ENCODE results near the gene IQGAP2.
"Not testable (repeated sequence)": the region's sequence is repeated elsewhere in the genome, so short reads cannot be mapped to it uniquely, and the experiment has no call there.

Gene IQGAP2

GRCh38 chr5:76679231-76679630, 276.1 kb downstream of the IQGAP2 start:
- Histone ChIP-seq H2AFZ (ENCODE audit: low read length) (no peak overlapping the region), H3K36me3 (ENCODE audit: insufficient read depth, low read length) (peaks cover 39% of the 10 kb centered on the region; the same call in 1 of the 2 replicates), H3K4me1 (ENCODE audit: insufficient read depth, low read length, poor library complexity, severe bottlenecking) (peaks cover 26% of the 10 kb centered on the region), H3K9me2 (replicated peaks; ENCODE audit: low read depth, low read length) (no peaks in the 10 kb centered on the region), H3F3A (ENCODE audit: low read depth) (0 out of 2 replicates have a peak, but pooled peaks cover 10% of the 10 kb centered on the region), H3K27me3 (ENCODE audit: insufficient read depth, low read length, poor library complexity, severe bottlenecking) (no peaks in the 10 kb centered on the region), H3K4me2 (ENCODE audit: low read depth, low read length, poor library complexity, severe bottlenecking) (no peak overlapping the region), H3K9ac (ENCODE audit: low read depth, low read length, poor library complexity, severe bottlenecking) (no peak overlapping the region), H3K4me3 (ENCODE audit: low read length, poor library complexity, severe bottlenecking) (no peak overlapping the region), H3K9me3 (ENCODE audit: insufficient read depth, low read depth, low read length) (no peaks in the 10 kb centered on the region), H4K20me1 (ENCODE audit: insufficient read depth, low read length, poor library complexity, severe bottlenecking) (no peaks in the 10 kb centered on the region), H3K79me2 (ENCODE audit: insufficient read depth, low read length) (no peaks in the 10 kb centered on the region)
- TF ChIP-seq EZH2phosphoT487 (IDR thresholded peaks at IDR 0.05; ENCODE audit: borderline replicate concordance): no peak
- TF ChIP-seq CTCF (conservative IDR thresholded peaks at IDR 0.05; ENCODE audit: low read length): no peak

GRCh38 chr5:76680826-76681225, 277.7 kb downstream of the IQGAP2 start:
- H2AFZ ChIP-seq (ENCODE audit: low read length); H3K9me3 ChIP-seq (ENCODE audit: insufficient read depth, low read depth, low read length); H4K20me1 ChIP-seq (ENCODE audit: insufficient read depth, low read length, poor library complexity, severe bottlenecking); H3K9ac ChIP-seq (ENCODE audit: low read depth, low read length, poor library complexity, severe bottlenecking); H3K4me3 ChIP-seq (ENCODE audit: low read length, poor library complexity, severe bottlenecking); H3K9me2 ChIP-seq (replicated peaks; ENCODE audit: low read depth, low read length); H3K4me2 ChIP-seq (ENCODE audit: low read depth, low read length, poor library complexity, severe bottlenecking); H3K27me3 ChIP-seq (ENCODE audit: insufficient read depth, low read length, poor library complexity, severe bottlenecking); H3K79me2 ChIP-seq (ENCODE audit: insufficient read depth, low read length): not testable (repeated sequence)
- H3K4me1 ChIP-seq (ENCODE audit: insufficient read depth, low read length, poor library complexity, severe bottlenecking): peaks cover 42% of the 10 kb centered on the region
- peaks cover 27% of the 10 kb centered on the region; the same call in 1 of the 2 replicates for H3K36me3 ChIP-seq (ENCODE audit: insufficient read depth, low read length)
- 0 out of 2 replicates have a peak, but pooled peaks cover 17% of the 10 kb centered on the region for H3F3A ChIP-seq (ENCODE audit: low read depth)

- H3F3A ChIP-seq (ENCODE audit: low read depth): 0 out of 2 replicates have a peak, but pooled peaks cover 17% of the 10 kb centered on the region
- H3K9ac ChIP-seq (ENCODE audit: low read depth, low read length, poor library complexity, severe bottlenecking): no peak overlapping the region
- no peaks in the 10 kb centered on the region for H3K27me3 ChIP-seq (ENCODE audit: insufficient read depth, low read length, poor library complexity, severe bottlenecking)
- peaks cover 46% of the 10 kb centered on the region for H3K4me1 ChIP-seq (ENCODE audit: insufficient read depth, low read length, poor library complexity, severe bottlenecking)
- TF ChIP-seq EZH2phosphoT487 (IDR thresholded peaks at IDR 0.05; ENCODE audit: borderline replicate concordance): no peak
- peaks cover 23% of the 10 kb centered on the region; the same call in 1 of the 2 replicates for H3K36me3 ChIP-seq (ENCODE audit: insufficient read depth, low read length)
- no peaks in the 10 kb centered on the region for H3K9me3 ChIP-seq (ENCODE audit: insufficient read depth, low read depth, low read length)
- H4K20me1 ChIP-seq (ENCODE audit: insufficient read depth, low read length, poor library complexity, severe bottlenecking): no peaks in the 10 kb centered on the region
- H3K79me2 ChIP-seq (ENCODE audit: insufficient read depth, low read length): no peaks in the 10 kb centered on the region
- no peak overlapping the region for H3K4me3 ChIP-seq (ENCODE audit: low read length, poor library complexity, severe bottlenecking)
- H3K9me2 ChIP-seq (replicated peaks; ENCODE audit: low read depth, low read length): no peaks in the 10 kb centered on the region
- H2AFZ ChIP-seq (ENCODE audit: low read length): no peak overlapping the region
- no peak overlapping the region for H3K4me2 ChIP-seq (ENCODE audit: low read depth, low read length, poor library complexity, severe bottlenecking)
Measured at GRCh38 chr5:76681287-76681686, 278.2 kb downstream of the IQGAP2 start.

- Histone ChIP-seq H3K79me2 (ENCODE audit: insufficient read depth, low read length) (no peaks in the 10 kb centered on the region), H4K20me1 (ENCODE audit: insufficient read depth, low read length, poor library complexity, severe bottlenecking) (no peaks in the 10 kb centered on the region), H3K9me3 (ENCODE audit: insufficient read depth, low read depth, low read length) (no peaks in the 10 kb centered on the region), H3K9me2 (replicated peaks; ENCODE audit: low read depth, low read length) (no peaks in the 10 kb centered on the region), H3K27me3 (ENCODE audit: insufficient read depth, low read length, poor library complexity, severe bottlenecking) (no peaks in the 10 kb centered on the region), H2AFZ (ENCODE audit: low read length) (no peak overlapping the region), H3F3A (ENCODE audit: low read depth) (0 out of 2 replicates have a peak, but pooled peaks cover 17% of the 10 kb centered on the region), H3K9ac (ENCODE audit: low read depth, low read length, poor library complexity, severe bottlenecking) (no peak overlapping the region), H3K4me3 (ENCODE audit: low read length, poor library complexity, severe bottlenecking) (no peak overlapping the region), H3K36me3 (ENCODE audit: insufficient read depth, low read length) (peaks cover 19% of the 10 kb centered on the region; the same call in 1 of the 2 replicates), H3K4me1 (ENCODE audit: insufficient read depth, low read length, poor library complexity, severe bottlenecking) (peaks cover 50% of the 10 kb centered on the region), H3K4me2 (ENCODE audit: low read depth, low read length, poor library complexity, severe bottlenecking) (peak overlapping the region; percentile 46)
- TF ChIP-seq EZH2phosphoT487 (IDR thresholded peaks at IDR 0.05; ENCODE audit: borderline replicate concordance): no peak
- TF ChIP-seq CTCF (conservative IDR thresholded peaks at IDR 0.05; ENCODE audit: low read length): no peak
Measured at GRCh38 chr5:76682387-76682786, 279.3 kb downstream of the IQGAP2 start.
